ENCODE data around the gene NTF3. TPM values are rescaled to one million over a fixed set of nuclear protein-coding genes. Genes with fewer than 3 reads are reported as not detected.
"Not testable (repeated sequence)": the region's sequence is repeated elsewhere in the genome, so short reads cannot be mapped to it uniquely, and the experiment has no call there.

Gene NTF3
- total RNA-seq, 1 donor from 2014 or later: 2.9 TPM

- FAIRE-seq: no peak
- no peak for DNase-seq (ENCODE audit: low spot score in 2 of 2)
These were observed 92.3 kb downstream of the NTF3 start for GRCh38 chr12:5524116-5524768.

- FAIRE-seq: no peak
- DNase-seq (ENCODE audit: low spot score in 2 of 2): no peak
These were observed 93.0 kb downstream of the NTF3 start for GRCh38 chr12:5524769-5525436.

GRCh38 chr12:5525783-5526367 is 94.0 kb downstream of the NTF3 start:
- DNase-seq (ENCODE audit: low spot score in 2 of 2): no peak
- FAIRE-seq: no peak

- DNase-seq (ENCODE audit: low spot score in 2 of 2) (no peak), FAIRE-seq (no peak)
These were observed 101.5 kb downstream of the NTF3 start for GRCh38 chr12:5533368-5533767.

- no peak for FAIRE-seq
- no peak for DNase-seq (ENCODE audit: low spot score in 2 of 2)
These were observed 102.7 kb downstream of the NTF3 start for GRCh38 chr12:5534426-5535199.

GRCh38 chr12:5535541-5535940 is 103.6 kb downstream of the NTF3 start:
- DNase-seq (ENCODE audit: low spot score in 2 of 2) (no peak), FAIRE-seq (no peak)

GRCh38 chr12:5537026-5537615 is 105.2 kb downstream of the NTF3 start:
- not testable (repeated sequence) for DNase-seq (ENCODE audit: low spot score in 2 of 2); FAIRE-seq

- FAIRE-seq (no peak), DNase-seq (ENCODE audit: low spot score in 2 of 2) (no peak)
These were observed 105.9 kb downstream of the NTF3 start for GRCh38 chr12:5537771-5538170.

Measured in frontal cortex (tissue), 4 donors.